ENCODE measurements around the gene WDR90. TPM values are rescaled to one million over a fixed set of nuclear protein-coding genes. Genes with fewer than 3 reads are reported as not detected.

The WDR90 gene
- total RNA-seq, 4 donors from 2014 or later = 11.1 to 32.1 (median 18.9) TPM

- intact Hi-C loops (cut with DNase I; ENCODE audit: low total_unique reads) = no loop called here
- DNase-seq (ENCODE audit: low spot score in 2 of 2) = no peak
- TF ChIP-seq POLR2A (IDR thresholded peaks at IDR 0.05) (no peak), CTCF (IDR thresholded peaks at IDR 0.05) (no peak)
- no peak overlapping the region for H3K4me3 ChIP-seq (ENCODE audit: low read depth, poor library complexity, severe bottlenecking)
- WGBS, 2 donors = 11 to 28% methylated on average over 12 to 14 of the region's 14 CpGs
Observed at GRCh38 chr16:707062-707538, 57.9 kb downstream of the WDR90 start.

GRCh38 chr16:708019-708418, 58.9 kb downstream of the WDR90 start:
- no peak overlapping the region for H3K4me3 ChIP-seq (ENCODE audit: low read depth, poor library complexity, severe bottlenecking)
- DNase-seq (ENCODE audit: low spot score in 2 of 2) = no peak
- intact Hi-C loops (cut with DNase I; ENCODE audit: low total_unique reads) = no loop called here
- WGBS, 2 donors = 30 to 46% methylated on average over 3 of the region's 3 CpGs
- TF ChIP-seq CTCF (IDR thresholded peaks at IDR 0.05) = no peak
- TF ChIP-seq POLR2A (IDR thresholded peaks at IDR 0.05) = no peak

GRCh38 chr16:708959-709358, 59.8 kb downstream of the WDR90 start:
- DNase-seq (ENCODE audit: low spot score in 2 of 2) = no peak
- TF ChIP-seq CTCF (IDR thresholded peaks at IDR 0.05) = no peak
- TF ChIP-seq POLR2A (IDR thresholded peaks at IDR 0.05) = no peak
- intact Hi-C loops (cut with DNase I; ENCODE audit: low total_unique reads) = no loop called here
- H3K4me3 ChIP-seq (ENCODE audit: low read depth, poor library complexity, severe bottlenecking) = no peak overlapping the region
- 79 to 83% methylated on average over 3 of the region's 4 CpGs for WGBS, 2 donors

- intact Hi-C loops (cut with DNase I; ENCODE audit: low total_unique reads) = loop anchor here (5.0 to 10.0 kb wide), 2 partner anchors 72 to 385 kb away; partner anchors contain the start of gene C1QTNF8
Observed at GRCh38 chr16:709566-710499, 60.7 kb downstream of the WDR90 start.

GRCh38 chr16:710500-711075, 61.4 kb downstream of the WDR90 start:
- WGBS, 2 donors = 17 to 50% methylated on average over 7 to 14 of the region's 21 CpGs
- DNase-seq (ENCODE audit: low spot score in 2 of 2) = no peak
- intact Hi-C loops (cut with DNase I; ENCODE audit: low total_unique reads) = loop anchor here (5.0 to 10.0 kb wide), 2 partner anchors 72 to 384 kb away; partner anchors contain the start of gene C1QTNF8
- no peak for TF ChIP-seq POLR2A (IDR thresholded peaks at IDR 0.05)
- no peak for TF ChIP-seq CTCF (IDR thresholded peaks at IDR 0.05)
- no peak overlapping the region for H3K4me3 ChIP-seq (ENCODE audit: low read depth, poor library complexity, severe bottlenecking)

More at GRCh38 chr16:709566-710499, 60.7 kb downstream of the WDR90 start:
- DNase-seq (ENCODE audit: low spot score in 2 of 2) = no peak
- no peak overlapping the region for H3K4me3 ChIP-seq (ENCODE audit: low read depth, poor library complexity, severe bottlenecking)
- TF ChIP-seq CTCF (IDR thresholded peaks at IDR 0.05) (no peak), POLR2A (IDR thresholded peaks at IDR 0.05) (no peak)
- WGBS, 2 donors = 20 to 25% methylated on average over 28 to 29 of the region's 30 CpGs
